GM23338 (cell line): ENCODE results near the gene KCNH8. TPM values are rescaled to one million over a fixed set of nuclear protein-coding genes. Genes with fewer than 3 reads are reported as not detected.

Experiments used
- ATAC-seq: fragments of 200-7000 bp; cut with Tn5 transposase; 3 replicates; pipeline ENCODE4 v1.9.1; 2020
- DNase-seq: peaks from one replicate; pipeline ENCODE4 v3.0.0-alpha.2; 2015; ENCODE audit warnings: low spot score
- H2AFZ ChIP-seq: fragments of 200-600 bp; sonication (generic); 2 replicates; pipeline ENCODE4 v1.8.0; 2016; ENCODE audit warnings: antibody characterized with exemption, mild to moderate bottlenecking, moderate library complexity
- H3F3A ChIP-seq: fragments of 200-600 bp; sonication (generic); replicated peaks from 2 replicates; pipeline ENCODE4 v1.8.0; 2017; ENCODE audit warnings: antibody characterized with exemption, mixed run types, low read depth
- H3K27ac ChIP-seq: fragments of 200-600 bp; sonication (generic); 2 replicates; pipeline ENCODE4 v1.6.1; 2016; ENCODE audit warnings: low read depth
- H3K27me3 ChIP-seq: fragments of 200-600 bp; sonication (generic); 2 replicates; pipeline ENCODE4 v1.8.0; 2016; ENCODE audit warnings: mild to moderate bottlenecking, mixed run types, moderate library complexity; ENCODE audit not compliant: insufficient read depth
- H3K36me3 ChIP-seq: fragments of 200-600 bp; sonication (generic); 2 replicates; pipeline ENCODE4 v1.8.0; 2016; ENCODE audit warnings: mild to moderate bottlenecking; ENCODE audit not compliant: insufficient read depth
- H3K4me1 ChIP-seq: fragments of 200-600 bp; sonication (generic); 2 replicates; pipeline ENCODE4 v1.8.0; 2016; ENCODE audit warnings: mild to moderate bottlenecking, moderate library complexity; ENCODE audit not compliant: insufficient read depth
- H3K4me2 ChIP-seq: fragments of 200-600 bp; sonication (generic); 2 replicates; pipeline ENCODE4 v1.7.1; 2017; ENCODE audit warnings: mixed run types
- H3K4me3 ChIP-seq: fragments of 200-600 bp; sonication (generic); 2 replicates; pipeline ENCODE4 v1.6.1; 2016; ENCODE audit warnings: mixed run types
- H3K79me2 ChIP-seq: fragments of 200-600 bp; sonication (generic); replicated peaks from 2 replicates; pipeline ENCODE4 v1.8.0; 2017; ENCODE audit warnings: mild to moderate bottlenecking; ENCODE audit not compliant: insufficient read depth
- H3K9me2 ChIP-seq: fragments of 200-600 bp; sonication (generic); 2 replicates; pipeline ENCODE4 v1.8.0; 2017; ENCODE audit not compliant: insufficient read depth
- H4K20me1 ChIP-seq: fragments of 200-600 bp; sonication (generic); replicated peaks from 2 replicates; pipeline ENCODE4 v1.8.0; 2017; ENCODE audit warnings: mild to moderate bottlenecking; ENCODE audit not compliant: insufficient read depth
- H3K27ac Mint-ChIP-seq: 2 replicates; pipeline ENCODE4 v1.8.0; 2020; ENCODE audit warnings: inconsistent platforms, mild to moderate bottlenecking, moderate library complexity, mixed read lengths
- H3K27me3 Mint-ChIP-seq: 3 replicates; pipeline ENCODE4 v1.8.0; 2022; ENCODE audit warnings: low read depth, mild to moderate bottlenecking, moderate library complexity, mixed read lengths, inconsistent platforms; ENCODE audit not compliant: insufficient read depth, poor library complexity
- H3K36me3 Mint-ChIP-seq: 3 replicates; pipeline ENCODE4 v1.8.0; 2021; ENCODE audit warnings: low read depth, mild to moderate bottlenecking, inconsistent platforms, moderate library complexity, mixed read lengths
- H3K4me1 Mint-ChIP-seq: 3 replicates; pipeline ENCODE4 v1.8.0; 2020; ENCODE audit warnings: mild to moderate bottlenecking, inconsistent platforms, mixed read lengths
- H3K4me3 Mint-ChIP-seq: 3 replicates; pipeline ENCODE4 v1.8.0; 2021; ENCODE audit warnings: moderate library complexity, mild to moderate bottlenecking, inconsistent platforms, mixed read lengths
- H3K9me3 Mint-ChIP-seq: 3 replicates; pipeline ENCODE4 v1.8.0; 2020; ENCODE audit warnings: moderate library complexity, mild to moderate bottlenecking, inconsistent platforms, mixed read lengths
- CREB1 ChIP-seq: fragments of 250-450 bp; sonication (Bioruptor Pico); IDR thresholded peaks from 2 replicates; pipeline ENCODE4 v1.5.0; 2020; ENCODE audit warnings: low read depth, mild to moderate bottlenecking, moderate library complexity
- EZH2phosphoT487 ChIP-seq: fragments of 200-600 bp; sonication (generic); IDR thresholded peaks from one replicate; pipeline ENCODE4 v1.8.1; 2018; ENCODE audit warnings: antibody characterized with exemption; ENCODE audit not compliant: unreplicated experiment
- JUNB ChIP-seq: IDR thresholded peaks from one replicate; pipeline ENCODE4 v1.6.1; 2016; ENCODE audit warnings: antibody characterized with exemption; ENCODE audit not compliant: unreplicated experiment
- POLR2AphosphoS5 ChIP-seq: IDR thresholded peaks from 2 replicates; pipeline ENCODE4 v1.6.1; 2016; ENCODE audit warnings: antibody characterized with exemption, low read depth
- REST ChIP-seq: IDR thresholded peaks from one replicate; pipeline ENCODE4 v1.6.1; 2018; ENCODE audit warnings: antibody characterized with exemption; ENCODE audit not compliant: unreplicated experiment
- STAT1 ChIP-seq: IDR thresholded peaks from one replicate; pipeline ENCODE4 v1.6.1; 2016; ENCODE audit warnings: antibody characterized with exemption; ENCODE audit not compliant: unreplicated experiment
- ZNF331 ChIP-seq: fragments of 250-450 bp; sonication (Bioruptor Pico); IDR thresholded peaks from 2 replicates; pipeline ENCODE4 v1.5.0; 2020; ENCODE audit warnings: low read depth, mild to moderate bottlenecking, moderate library complexity
- ZNF462 ChIP-seq: fragments of 250-450 bp; sonication (Bioruptor Pico); IDR thresholded peaks from 2 replicates; pipeline ENCODE4 v1.5.0; 2020; ENCODE audit warnings: mild to moderate bottlenecking, moderate library complexity
- polyA plus RNA-seq: library from polyadenylated mRNA; unstranded; fragments of >200 nt; fragmentation: Nextera tagmentation; extraction: Ambion mirVana; gene quantifications from 2 replicates; pipeline ENCODE4 v1.2.1, GENCODE V29; 2016
- total RNA-seq: library from RNA; depleted of rRNA; stranded (reverse); fragments of >200 nt; shearing (Covaris generic); gene quantifications from 2 replicates; pipeline ENCODE4 v1.2.3, GENCODE V29; 2014

The KCNH8 gene
- total and polyA plus RNA-seq, 2 experiments from 2014 or later, result 1.3 to 3.4 TPM

- Histone ChIP-seq H3K27me3 (no peaks in the 10 kb centered on the region), H3K27ac (no peak overlapping the region), H3K79me2 (no peaks in the 10 kb centered on the region), H3K36me3 (no peaks in the 10 kb centered on the region), H3K4me1 (0 out of 2 replicates have a peak, but pooled peaks cover 5% of the 10 kb centered on the region), H2AFZ (no peak overlapping the region), H4K20me1 (no peaks in the 10 kb centered on the region), H3K4me2 (no peak overlapping the region), H3K4me3 (no peak overlapping the region), H3K9me2 (no peaks in the 10 kb centered on the region), H3F3A (no peaks in the 10 kb centered on the region)
- Mint-ChIP-seq H3K36me3 (peaks cover 3% of the 10 kb centered on the region; the same call in 1 of the 3 replicates), H3K4me3 (no peak overlapping the region), H3K4me1 (no peaks in the 10 kb centered on the region; the same call in 2 of the 3 replicates), H3K27me3 (no peaks in the 10 kb centered on the region), H3K27ac (no peak overlapping the region), H3K9me3 (0 out of 3 replicates have a peak, but pooled peaks cover 2% of the 10 kb centered on the region)
- TF ChIP-seq CREB1, result no peak
- TF ChIP-seq REST, result no peak
- TF ChIP-seq ZNF331 (CRISPR knock-in tag), result no peak
- TF ChIP-seq POLR2AphosphoS5, result no peak
- TF ChIP-seq EZH2phosphoT487, result no peak
- TF ChIP-seq STAT1, result no peak
- no peak for TF ChIP-seq JUNB
- TF ChIP-seq ZNF462 (CRISPR knock-in tag), result no peak
- ATAC-seq (no peak), DNase-seq (no peak)
Observed at GRCh38 chr3:19384868-19385267, 236.6 kb downstream of the KCNH8 start.
